Activated naive CD8-positive, alpha-beta T cell treated with anti-CD3 and anti-CD28 coated beads, Interleukin-2, amount 10 ng/mL, durations not matched to agents 7 days and 5 days (primary cell): ENCODE data around the gene RPL13. TPM values are rescaled to one million over a fixed set of nuclear protein-coding genes. Genes with fewer than 3 reads are reported as not detected.

Experiments
- ATAC-seq: fragments of 150-1000 bp; cut with Tn5 transposase; one replicate; pipeline ENCODE4 v1.10.0; 2021; ENCODE audit warnings: low read depth, moderate library complexity
- POLR2A ChIA-PET: fragments of 350-600 bp; sonication (Branson Sonifier 250); formaldehyde crosslinking; loops from one replicate; lab custom pipeline; 2021; ENCODE audit warnings: antibody characterized with exemption; lab: Charles Lee
- DNase-seq: peaks from one replicate; pipeline ENCODE4 v3.0.0; 2021
- H3K27ac Mint-ChIP-seq: one replicate; pipeline ENCODE4 v1.8.0; 2022; ENCODE audit warnings: mild to moderate bottlenecking, mixed read lengths
- H3K27me3 Mint-ChIP-seq: one replicate; pipeline ENCODE4 v1.8.0; 2022; ENCODE audit warnings: mild to moderate bottlenecking, moderate library complexity, mixed read lengths
- H3K36me3 Mint-ChIP-seq: one replicate; pipeline ENCODE4 v1.8.0; 2021; ENCODE audit warnings: mild to moderate bottlenecking, mixed read lengths
- H3K4me1 Mint-ChIP-seq: one replicate; pipeline ENCODE4 v1.8.0; 2021; ENCODE audit warnings: mixed read lengths
- H3K4me3 Mint-ChIP-seq: one replicate; pipeline ENCODE4 v1.8.0; 2022; ENCODE audit warnings: mild to moderate bottlenecking, moderate library complexity, mixed read lengths
- H3K9me3 Mint-ChIP-seq: one replicate; pipeline ENCODE4 v1.8.0; 2021; ENCODE audit warnings: mixed read lengths
- total RNA-seq, 2 experiments: library from RNA; stranded (reverse); gene quantifications; one replicate each; pipeline ENCODE4 v1.2.3, GENCODE V29; 2021

The RPL13 gene
- total RNA-seq, 2 experiments from 2014 or later: 2,631 to 2,711 TPM

GRCh38 chr16:89536371-89536770, 24.1 kb upstream of the RPL13 start:
- Mint-ChIP-seq H3K9me3 (no peaks in the 10 kb centered on the region), H3K27ac (no peak overlapping the region), H3K27me3 (no peaks in the 10 kb centered on the region), H3K4me1 (peaks cover 16% of the 10 kb centered on the region), H3K4me3 (no peak overlapping the region), H3K36me3 (peaks cover 16% of the 10 kb centered on the region)
- no peak for DNase-seq
- POLR2A ChIA-PET: no interaction called here
- ATAC-seq: no peak

DNA sequence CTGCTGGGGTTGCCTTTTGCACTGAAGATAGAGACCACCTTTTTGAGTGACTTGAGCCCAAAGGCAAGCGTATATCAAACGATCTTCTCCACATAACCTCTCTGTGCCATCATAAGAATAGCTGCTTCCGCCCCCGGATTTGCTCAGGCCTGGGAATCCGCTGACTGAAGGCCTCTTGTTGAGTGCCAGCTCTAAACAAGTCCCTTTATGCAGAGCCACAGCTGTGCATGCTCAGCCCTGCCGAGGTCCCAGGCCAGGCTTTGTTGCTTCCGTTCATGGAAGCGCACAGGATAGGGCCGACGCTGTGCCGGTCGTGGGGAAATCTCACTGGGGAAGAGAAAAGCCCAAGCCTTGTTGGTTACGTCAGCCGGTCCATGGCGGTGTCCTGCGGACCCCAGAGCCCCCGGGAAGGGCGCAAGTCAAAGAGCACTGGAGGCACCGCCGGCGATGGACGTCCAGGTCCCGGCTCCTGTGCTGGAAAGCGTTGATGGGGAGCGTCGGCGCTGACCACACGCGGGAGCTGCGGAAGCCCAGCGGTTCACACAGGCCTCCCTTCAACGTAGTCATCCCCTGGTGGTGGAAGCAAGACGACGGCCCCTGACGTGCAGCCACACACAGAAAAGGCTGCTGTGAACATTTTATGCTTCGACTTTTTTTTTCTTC, 23.5 kb upstream of the RPL13 start:
- Mint-ChIP-seq H3K4me1 (peaks cover 16% of the 10 kb centered on the region), H3K9me3 (no peaks in the 10 kb centered on the region), H3K27ac (no peak overlapping the region), H3K36me3 (peaks cover 16% of the 10 kb centered on the region), H3K27me3 (no peaks in the 10 kb centered on the region), H3K4me3 (no peak overlapping the region)
- ATAC-seq (no peak), DNase-seq (no peak)
- POLR2A ChIA-PET: no interaction called here

DNA sequence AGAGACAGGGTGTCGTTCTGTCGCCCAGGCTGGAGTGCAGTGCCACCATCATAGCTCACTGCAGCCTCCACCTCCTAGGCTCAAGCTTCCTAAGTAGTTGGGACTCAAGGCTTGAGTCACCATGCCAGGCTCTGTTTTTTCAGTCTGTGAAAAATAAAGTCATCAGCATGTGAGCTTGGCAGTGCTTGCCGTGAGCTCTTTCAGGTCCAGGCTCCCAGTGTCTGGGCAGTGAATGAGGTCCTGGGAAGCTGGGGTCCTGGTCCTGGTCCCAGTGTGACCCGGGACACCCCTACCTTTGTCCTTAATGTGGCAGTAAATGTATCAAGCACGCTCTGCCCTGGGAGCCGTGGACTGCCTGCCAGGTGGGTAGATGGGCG, 22.9 kb upstream of the RPL13 start:
- no peak overlapping the region for H3K4me3 Mint-ChIP-seq
- no peak for ATAC-seq
- no peak for DNase-seq
- H3K27ac Mint-ChIP-seq: no peak overlapping the region
- peaks cover 16% of the 10 kb centered on the region for H3K36me3 Mint-ChIP-seq
- POLR2A ChIA-PET: no interaction called here
- H3K27me3 Mint-ChIP-seq: no peaks in the 10 kb centered on the region
- H3K4me1 Mint-ChIP-seq: peaks cover 16% of the 10 kb centered on the region
- no peaks in the 10 kb centered on the region for H3K9me3 Mint-ChIP-seq

GRCh38 chr16:89538286-89538685, 22.2 kb upstream of the RPL13 start:
- POLR2A ChIA-PET: no interaction called here
- no peaks in the 10 kb centered on the region for H3K27me3 Mint-ChIP-seq
- H3K4me3 Mint-ChIP-seq: no peak overlapping the region
- no peaks in the 10 kb centered on the region for H3K9me3 Mint-ChIP-seq
- no peak overlapping the region for H3K27ac Mint-ChIP-seq
- peaks cover 16% of the 10 kb centered on the region for H3K4me1 Mint-ChIP-seq
- no peak for ATAC-seq
- no peak for DNase-seq
- H3K36me3 Mint-ChIP-seq: peaks cover 18% of the 10 kb centered on the region

GRCh38 chr16:89540557-89540956, 19.9 kb upstream of the RPL13 start:
- Mint-ChIP-seq H3K36me3 (peaks cover 5% of the 10 kb centered on the region), H3K4me3 (no peak overlapping the region)
- POLR2A ChIA-PET: no interaction called here

GRCh38 chr16:89541792-89542191, 18.7 kb upstream of the RPL13 start:
- Mint-ChIP-seq H3K36me3 (peaks cover 4% of the 10 kb centered on the region), H3K9me3 (no peaks in the 10 kb centered on the region), H3K27me3 (no peaks in the 10 kb centered on the region)

More at GRCh38 chr16:89540557-89540956, 19.9 kb upstream of the RPL13 start:
- DNase-seq: no peak
- H3K27ac Mint-ChIP-seq: no peak overlapping the region
- no peaks in the 10 kb centered on the region for H3K27me3 Mint-ChIP-seq
- no peak for ATAC-seq
- H3K9me3 Mint-ChIP-seq: no peaks in the 10 kb centered on the region
- no peaks in the 10 kb centered on the region for H3K4me1 Mint-ChIP-seq

DNA sequence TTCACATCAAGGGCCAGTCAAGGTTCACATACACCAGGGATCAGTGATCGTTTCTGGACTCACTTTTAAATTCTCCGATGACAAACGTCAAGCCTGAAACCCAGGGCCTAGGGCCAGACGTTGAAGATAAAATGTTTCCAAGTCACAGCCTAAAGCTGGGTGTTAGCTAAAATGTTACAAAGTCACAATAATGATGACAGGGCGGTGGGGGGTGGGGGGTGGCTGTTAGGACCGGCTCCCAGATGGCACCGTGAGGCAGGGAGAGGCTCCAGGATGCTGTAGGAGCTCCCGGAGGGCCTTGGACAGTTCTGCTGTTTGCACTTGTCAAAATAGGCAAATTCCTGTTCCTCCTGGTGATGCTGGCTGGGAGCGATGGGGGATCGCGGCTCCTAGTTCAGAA, 16.4 kb upstream of the RPL13 start:
- Mint-ChIP-seq H3K36me3 (peaks cover 4% of the 10 kb centered on the region), H3K27ac (no peak overlapping the region), H3K27me3 (no peaks in the 10 kb centered on the region), H3K9me3 (no peaks in the 10 kb centered on the region), H3K4me3 (no peak overlapping the region), H3K4me1 (peaks cover 7% of the 10 kb centered on the region)
- ATAC-seq: no peak
- DNase-seq: no peak
- POLR2A ChIA-PET: no interaction called here

More at GRCh38 chr16:89541792-89542191, 18.7 kb upstream of the RPL13 start:
- POLR2A ChIA-PET: no interaction called here
- Mint-ChIP-seq H3K27ac (no peak overlapping the region), H3K4me3 (no peak overlapping the region), H3K4me1 (no peaks in the 10 kb centered on the region)
- ATAC-seq (no peak), DNase-seq (no peak)

- POLR2A ChIA-PET: no interaction called here
- no peak overlapping the region for H3K27ac Mint-ChIP-seq
- DNase-seq: no peak
- H3K36me3 Mint-ChIP-seq: peaks cover 6% of the 10 kb centered on the region
- no peak overlapping the region for H3K4me3 Mint-ChIP-seq
- no peak for ATAC-seq
- peaks cover 13% of the 10 kb centered on the region for H3K4me1 Mint-ChIP-seq
- H3K9me3 Mint-ChIP-seq: no peaks in the 10 kb centered on the region
- no peaks in the 10 kb centered on the region for H3K27me3 Mint-ChIP-seq
These were observed 15.8 kb upstream of the RPL13 start for GRCh38 chr16:89544713-89545043.

GRCh38 chr16:89545044-89545830, 15.2 kb upstream of the RPL13 start:
- ATAC-seq: no peak
- H3K9me3 Mint-ChIP-seq: no peaks in the 10 kb centered on the region

GRCh38 chr16:89545831-89546574, 14.5 kb upstream of the RPL13 start:
- Mint-ChIP-seq H3K27me3 (no peaks in the 10 kb centered on the region), H3K9me3 (no peaks in the 10 kb centered on the region), H3K4me3 (no peak overlapping the region), H3K4me1 (peaks cover 14% of the 10 kb centered on the region), H3K27ac (no peak overlapping the region), H3K36me3 (peaks cover 6% of the 10 kb centered on the region)
- DNase-seq: no peak
- POLR2A ChIA-PET: no interaction called here
- ATAC-seq: no peak

More at GRCh38 chr16:89545044-89545830, 15.2 kb upstream of the RPL13 start:
- H3K27me3 Mint-ChIP-seq: no peaks in the 10 kb centered on the region
- H3K36me3 Mint-ChIP-seq: peaks cover 6% of the 10 kb centered on the region
- no peak for DNase-seq
- no peak overlapping the region for H3K27ac Mint-ChIP-seq
- no peak overlapping the region for H3K4me3 Mint-ChIP-seq
- POLR2A ChIA-PET: no interaction called here
- peaks cover 14% of the 10 kb centered on the region for H3K4me1 Mint-ChIP-seq

DNA sequence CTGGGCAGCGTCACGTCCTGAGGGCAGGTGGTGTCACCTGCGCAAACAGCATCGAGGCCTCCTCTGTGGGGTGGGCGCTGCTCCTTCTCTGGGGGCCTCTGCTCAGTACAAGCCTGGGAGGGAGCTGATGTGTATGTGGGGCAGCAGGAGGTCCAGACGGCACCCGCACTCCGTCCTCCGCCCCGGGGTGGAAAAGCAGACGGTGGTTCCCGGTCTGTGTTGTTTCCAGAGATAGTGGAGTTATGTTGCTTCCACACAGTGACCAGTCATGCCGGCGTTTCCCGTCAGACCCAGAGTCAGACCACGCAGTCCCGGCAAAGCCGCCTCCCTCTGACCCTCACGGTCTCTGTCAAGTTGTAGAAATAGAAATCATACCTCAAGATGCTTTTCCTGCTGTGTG, 13.7 kb upstream of the RPL13 start:
- no peak for ATAC-seq
- H3K4me1 Mint-ChIP-seq: peaks cover 14% of the 10 kb centered on the region
- H3K27me3 Mint-ChIP-seq: no peaks in the 10 kb centered on the region
- POLR2A ChIA-PET: no interaction called here
- no peaks in the 10 kb centered on the region for H3K9me3 Mint-ChIP-seq
- H3K27ac Mint-ChIP-seq: no peak overlapping the region
- H3K4me3 Mint-ChIP-seq: no peak overlapping the region
- peaks cover 6% of the 10 kb centered on the region for H3K36me3 Mint-ChIP-seq
- DNase-seq: no peak

- peaks cover 6% of the 10 kb centered on the region for H3K36me3 Mint-ChIP-seq
- no peak overlapping the region for H3K27ac Mint-ChIP-seq
- ATAC-seq (no peak), DNase-seq (no peak)
- H3K9me3 Mint-ChIP-seq: no peaks in the 10 kb centered on the region
- POLR2A ChIA-PET: no interaction called here
- H3K4me3 Mint-ChIP-seq: no peak overlapping the region
- peaks cover 14% of the 10 kb centered on the region for H3K4me1 Mint-ChIP-seq
- H3K27me3 Mint-ChIP-seq: no peaks in the 10 kb centered on the region
These were observed 13.2 kb upstream of the RPL13 start for GRCh38 chr16:89547291-89547690.

GRCh38 chr16:89547860-89548259, 12.6 kb upstream of the RPL13 start:
- Mint-ChIP-seq H3K4me1 (peaks cover 14% of the 10 kb centered on the region), H3K9me3 (no peaks in the 10 kb centered on the region), H3K27me3 (no peaks in the 10 kb centered on the region), H3K4me3 (no peak overlapping the region), H3K36me3 (peaks cover 6% of the 10 kb centered on the region), H3K27ac (peak overlapping the region; percentile 92)
- POLR2A ChIA-PET: no interaction called here
- DNase-seq (no peak), ATAC-seq (no peak)
